Esophagus muscularis mucosa (tissue), 4 donors: Measurements from ENCODE around the gene TRAF2. TPM values are rescaled to one million over a fixed set of nuclear protein-coding genes. Genes with fewer than 3 reads are reported as not detected.

ENCODE experiments used
- DNase-seq: peaks from one replicate; pipeline ENCODE4 v3.0.0-alpha.2; 2017; ENCODE audit errors: extremely low spot score
- H3K27ac ChIP-seq, 4 donors: fragments of 200-600 bp; sonication (generic); replicated peaks in 1 of 4; 1 replicate in 3 of 4; 2 replicates in 1 of 4; pipeline ENCODE4 v1.5.1; 2016 to 2019; ENCODE audit warnings: mild to moderate bottlenecking in 1 of 4
- H3K27me3 ChIP-seq, 4 donors: fragments of 200-600 bp; sonication (generic); one replicate each; pipeline versions ENCODE4 v1.5.1 to v1.6.0; 2016 to 2019
- H3K36me3 ChIP-seq, 4 donors: fragments of 200-600 bp; sonication (generic); one replicate each; pipeline ENCODE4 v1.5.1; 2016 to 2019
- H3K4me1 ChIP-seq, 4 donors: fragments of 200-600 bp; sonication (generic); one replicate each; pipeline ENCODE4 v1.5.1; 2016 to 2019
- H3K4me3 ChIP-seq, 4 donors: fragments of 200-600 bp; sonication (generic); 1 replicate in 2 of 4; 2 replicates in 2 of 4; pipeline ENCODE4 v1.5.1; 2016 to 2019; ENCODE audit warnings: mild to moderate bottlenecking in 4 of 4, moderate library complexity in 1 of 4
- H3K9me3 ChIP-seq, 4 donors: fragments of 200-600 bp; sonication (generic); 1 replicate in 3 of 4; 2 replicates in 1 of 4; pipeline ENCODE4 v1.5.1; 2016 to 2019
- CTCF ChIP-seq, 3 experiments: fragments of 200-600 bp in 2 of 3; fragments of 450-650 bp in 1 of 3; sonication (generic) in 2 of 3; IDR thresholded peaks; one replicate each; pipeline ENCODE4 v1.5.1; 2017 to 2019; ENCODE audit warnings: antibody characterized with exemption in 3 of 3, mild to moderate bottlenecking in 2 of 3, moderate library complexity in 1 of 3
- EP300 ChIP-seq: sonication (generic); formaldehyde crosslinking; IDR thresholded peaks from one replicate; pipeline ENCODE4 v1.6.1; 2017; ENCODE audit warnings: antibody characterized with exemption
- POLR2A ChIP-seq: fragments of 450-650 bp; IDR thresholded peaks from one replicate; pipeline ENCODE4 v1.6.1; 2017; ENCODE audit warnings: antibody characterized with exemption, moderate library complexity, mild to moderate bottlenecking, low read depth
- POLR2AphosphoS5 ChIP-seq, 2 donors: sonication (generic); formaldehyde crosslinking; IDR thresholded peaks; one replicate each; pipeline ENCODE4 v1.6.1; 2017; ENCODE audit warnings: antibody characterized with exemption in 2 of 2
- WGBS: methylation state at CpG from one replicate; pipeline ENCODE4 v1.1.5; 2018; 5-methylcytosine and 5-hydroxymethylcytosine counted together
- intact Hi-C: fragments of 100-400 bp; cut with DNase I; formaldehyde crosslinking; loops from one replicate; pipeline ENCODE4 v1.15.1; 2023
- total RNA-seq, 4 donors: library from RNA; depleted of rRNA; stranded (reverse); fragments of >200 nt; gene quantifications; one replicate each; pipeline versions ENCODE4 v1.1.0 to v1.2.1, GENCODE V29; 2016

TRAF2 gene
- total RNA-seq, 4 donors from 2014 or later, result 6.6 to 15.5 (median 12.4) TPM

DNA sequence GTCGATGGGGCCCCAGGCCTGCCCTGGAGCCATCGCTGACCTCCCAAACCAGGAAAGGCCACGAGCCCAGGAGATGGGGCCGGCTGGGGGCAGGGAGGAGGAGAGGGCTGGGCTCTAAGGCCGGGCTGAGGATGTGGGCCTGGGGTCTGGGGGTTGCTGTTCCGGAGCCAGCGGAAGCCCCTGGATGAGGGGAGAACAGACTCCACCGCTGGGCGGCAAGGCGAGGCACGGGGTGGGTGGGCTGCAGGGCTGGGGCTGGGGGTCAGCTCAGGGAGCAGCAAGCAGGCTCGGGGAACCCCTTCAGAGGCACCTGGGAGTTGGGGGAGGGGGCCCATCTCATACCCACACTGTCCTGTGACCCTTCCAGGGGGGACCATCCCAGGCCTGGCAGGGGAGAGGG lies 77.4 kb downstream of the TRAF2 start:
- H3K4me1 ChIP-seq, result peaks cover 10 to 25% (median 20%) of the 10 kb centered on the region in 4 donors
- no CpG with 5 or more reads among the region's 12 CpGs for WGBS
- no peak overlapping the region for H3K27ac ChIP-seq
- H3K27me3 ChIP-seq, result peaks cover 0 to 45% (median 0%) of the 10 kb centered on the region in 4 donors
- no peak for DNase-seq
- no peaks in the 10 kb centered on the region for H3K9me3 ChIP-seq
- H3K4me3 ChIP-seq, result no peak overlapping the region
- no peaks in the 10 kb centered on the region for H3K36me3 ChIP-seq
- intact Hi-C loops, result no loop called here
- no peak for TF ChIP-seq CTCF (IDR thresholded peaks at IDR 0.05)
- TF ChIP-seq POLR2A, result no peak
- TF ChIP-seq POLR2AphosphoS5 (IDR thresholded peaks at IDR 0.05), result no peak
- no peak for TF ChIP-seq EP300

DNA sequence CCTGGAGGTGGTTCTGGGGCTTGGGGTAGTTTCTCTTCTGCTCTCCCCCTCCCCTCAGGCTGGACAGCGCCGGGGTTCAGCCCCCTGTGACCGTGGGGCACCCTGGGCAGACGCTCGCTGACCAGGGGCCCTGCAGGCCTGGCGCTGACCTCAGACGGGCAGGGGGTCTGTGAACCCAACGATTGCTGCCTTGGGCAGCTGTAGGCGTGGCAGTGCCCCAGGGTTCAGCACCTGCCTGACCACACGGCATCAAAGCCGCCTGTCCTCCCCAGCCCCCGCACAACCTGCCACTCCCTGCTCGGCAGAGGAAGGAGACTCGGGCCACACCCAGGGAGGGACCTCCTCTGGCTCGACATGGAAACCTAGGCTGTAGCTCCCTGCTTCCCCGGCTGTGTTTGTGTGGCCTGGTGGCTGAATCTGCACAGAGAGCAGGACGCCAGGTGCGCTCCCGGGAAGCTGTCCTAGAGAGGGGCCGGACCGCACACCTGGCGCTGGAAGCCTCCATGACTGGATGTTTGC lies 77.9 kb downstream of the TRAF2 start:
- intact Hi-C loops, result no loop called here
- 63% methylated on average over 6 of the region's 22 CpGs for WGBS

GRCh38 chr9:136964833-136965422 lies 78.6 kb downstream of the TRAF2 start:
- DNase-seq, result no peak
- intact Hi-C loops, result no loop called here
- Histone ChIP-seq H3K36me3 (no peaks in the 10 kb centered on the region), H3K4me3 (no peak overlapping the region), H3K9me3 (no peaks in the 10 kb centered on the region), H3K4me1 (peaks cover 10 to 25% (median 20%) of the 10 kb centered on the region in 4 donors), H3K27ac (no peak overlapping the region), H3K27me3 (peaks cover 0 to 45% (median 0%) of the 10 kb centered on the region in 4 donors)
- WGBS, result 90% methylated on average over 26 of the region's 26 CpGs
- TF ChIP-seq EP300 (no peak), POLR2AphosphoS5 (IDR thresholded peaks at IDR 0.05) (no peak), CTCF (IDR thresholded peaks at IDR 0.05) (no peak), POLR2A (no peak)

More for the DNA sequence above, 77.9 kb downstream of the TRAF2 start:
- no peak overlapping the region for H3K27ac ChIP-seq
- no peak overlapping the region for H3K4me3 ChIP-seq
- TF ChIP-seq POLR2AphosphoS5 (IDR thresholded peaks at IDR 0.05) (no peak), CTCF (IDR thresholded peaks at IDR 0.05) (no peak), EP300 (no peak), POLR2A (no peak)
- H3K36me3 ChIP-seq, result no peaks in the 10 kb centered on the region
- no peaks in the 10 kb centered on the region for H3K9me3 ChIP-seq
- H3K4me1 ChIP-seq, result peaks cover 10 to 25% (median 20%) of the 10 kb centered on the region in 4 donors
- DNase-seq, result no peak
- peaks cover 0 to 45% (median 0%) of the 10 kb centered on the region in 4 donors for H3K27me3 ChIP-seq

DNA sequence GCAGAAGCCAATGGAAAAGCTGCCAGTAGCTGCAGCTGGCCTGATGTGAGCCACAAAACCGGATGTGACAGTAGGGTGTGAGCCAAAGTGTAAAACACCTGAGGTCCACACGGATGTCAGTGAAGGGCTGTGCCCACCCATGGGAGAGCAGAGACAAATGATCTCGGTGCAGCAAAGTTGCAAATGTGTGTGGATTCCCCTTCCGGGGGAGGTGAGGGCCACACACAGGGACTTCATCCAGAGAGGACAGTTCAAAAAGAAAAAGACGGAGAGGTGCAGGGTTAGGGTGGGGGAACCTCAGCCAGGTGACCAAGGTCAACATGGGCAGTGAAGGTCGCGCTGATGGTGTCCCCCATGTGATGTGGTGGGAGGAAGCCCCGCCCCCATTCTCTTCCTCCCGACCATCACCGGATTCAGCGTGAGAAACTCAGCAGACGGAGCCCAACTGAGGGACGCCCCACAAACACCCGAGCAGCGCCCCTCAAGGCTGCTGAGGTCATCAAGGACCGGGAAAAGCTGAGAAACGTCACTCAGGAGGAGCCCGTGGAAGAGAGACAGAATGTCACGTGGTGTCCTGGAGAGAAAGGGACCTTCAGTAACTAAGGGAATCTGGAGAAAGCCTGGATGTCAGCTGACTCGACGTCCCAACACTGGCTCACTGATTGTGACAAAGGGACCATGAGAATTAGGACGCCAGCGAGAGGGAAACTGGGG lies 79.6 kb downstream of the TRAF2 start:
- Histone ChIP-seq H3K27ac (no peak overlapping the region), H3K36me3 (no peaks in the 10 kb centered on the region), H3K4me1 (peaks cover 10 to 24% (median 20%) of the 10 kb centered on the region in 4 donors)

More for the DNA sequence above, 79.6 kb downstream of the TRAF2 start:
- H3K9me3 ChIP-seq, result no peaks in the 10 kb centered on the region
- DNase-seq, result no peak
- no peak for TF ChIP-seq CTCF (IDR thresholded peaks at IDR 0.05)
- TF ChIP-seq POLR2AphosphoS5 (IDR thresholded peaks at IDR 0.05), result no peak
- no peak for TF ChIP-seq POLR2A
- TF ChIP-seq EP300, result no peak
- peak overlapping the region in 1 of 4 donors; percentile 8 for H3K4me3 ChIP-seq
- intact Hi-C loops, result no loop called here
- 29% methylated on average over 22 of the region's 23 CpGs for WGBS
- peaks cover 0 to 54% (median 0%) of the 10 kb centered on the region in 4 donors for H3K27me3 ChIP-seq
